Common myeloid progenitor, CD34-positive (primary cell): Measurements from ENCODE around the gene NF2.

ENCODE experiments used
- CTCF ChIA-PET: fragments of 350-600 bp; sonication (Branson Sonifier 250); formaldehyde crosslinking; loops from one replicate; lab custom pipeline; 2021; ENCODE audit warnings: antibody characterized with exemption; lab: Charles Lee
- POLR2A ChIA-PET: fragments of 350-600 bp; sonication (Branson Sonifier 250); formaldehyde crosslinking; loops from one replicate; lab custom pipeline; 2021; ENCODE audit warnings: antibody characterized with exemption; lab: Charles Lee
- DNase-seq, 3 donors: peaks; one replicate each; pipeline versions ENCODE4 v3.0.0 to v3.0.0-alpha.2; 2013
- H3K27ac ChIP-seq, 2 experiments: 1 replicate in 1 of 2; 2 replicates in 1 of 2; pipeline ENCODE4 v1.7.0; 2013; ENCODE audit warnings: inconsistent platforms in 2 of 2, low read length in 2 of 2, mild to moderate bottlenecking in 2 of 2, low read depth in 1 of 2, moderate library complexity in 1 of 2; ENCODE audit not compliant: severe bottlenecking in 2 of 2, insufficient read depth in 1 of 2, poor library complexity in 1 of 2
- H3K27me3 ChIP-seq, 5 experiments: replicated peaks in 2 of 5; 1 replicate in 3 of 5; 2 replicates in 2 of 5; pipeline versions ENCODE4 v1.6.1 to v1.7.0; 2013; ENCODE audit warnings: low read length in 4 of 5, mild to moderate bottlenecking in 2 of 5, moderate library complexity in 2 of 5, inconsistent platforms in 1 of 5; ENCODE audit not compliant: insufficient read depth in 5 of 5, control insufficient read depth in 4 of 5
- H3K36me3 ChIP-seq, 4 experiments: 1 replicate in 2 of 4; 2 replicates in 2 of 4; pipeline versions ENCODE4 v1.6.1 to v1.7.0; 2013; ENCODE audit warnings: low read length in 3 of 4, control low read depth in 1 of 4, mild to moderate bottlenecking in 1 of 4; ENCODE audit not compliant: control insufficient read depth in 4 of 4, insufficient read depth in 4 of 4
- H3K4me1 ChIP-seq, 4 experiments: 1 replicate in 3 of 4; 2 replicates in 1 of 4; pipeline versions ENCODE4 v1.6.1 to v1.7.1; 2013; ENCODE audit warnings: low read length in 3 of 4, mild to moderate bottlenecking in 3 of 4, control low read depth in 1 of 4, inconsistent platforms in 1 of 4, moderate library complexity in 1 of 4; ENCODE audit not compliant: control insufficient read depth in 4 of 4, insufficient read depth in 4 of 4; ENCODE audit errors: control extremely low read depth in 1 of 4
- H3K4me3 ChIP-seq, 7 experiments: 1 replicate in 4 of 7; 2 replicates in 3 of 7; pipeline versions ENCODE4 v1.5.1 to v1.7.0; 2013; ENCODE audit warnings: mild to moderate bottlenecking in 7 of 7, low read length in 6 of 7, moderate library complexity in 6 of 7, inconsistent platforms in 2 of 7, low read depth in 2 of 7, control low read depth in 1 of 7; ENCODE audit not compliant: insufficient read depth in 4 of 7, control insufficient read depth in 1 of 7; ENCODE audit errors: extremely low read depth in 1 of 7
- H3K9me3 ChIP-seq, 5 experiments: 1 replicate in 4 of 5; 2 replicates in 1 of 5; pipeline versions ENCODE4 v1.6.1 to v1.7.1; 2013; ENCODE audit warnings: low read length in 4 of 5, mild to moderate bottlenecking in 2 of 5, inconsistent platforms in 1 of 5, low read depth in 1 of 5, moderate library complexity in 1 of 5; ENCODE audit not compliant: control insufficient read depth in 4 of 5, insufficient read depth in 2 of 5; ENCODE audit errors: control extremely low read depth in 1 of 5
- WGBS: methylation state at CpG from one replicate; pipeline ENCODE4 v1.1.5; 2013; ENCODE audit not compliant: insufficient coverage; 5-methylcytosine and 5-hydroxymethylcytosine counted together

Gene NF2

GRCh38 chr22:29689880-29690213 is 86.4 kb downstream of the NF2 start:
- WGBS, result 18% methylated on average over 3 of the region's 8 CpGs
- DNase-seq, result peak; percentile 33 to 61 (median 50)
- no peaks in the 10 kb centered on the region for H3K9me3 ChIP-seq
- H3K27me3 ChIP-seq, result no peaks in the 10 kb centered on the region
- H3K36me3 ChIP-seq, result peaks cover 6 to 62% (median 41%) of the 10 kb centered on the region in 4 experiments
- no peaks in the 10 kb centered on the region for H3K4me1 ChIP-seq
- CTCF ChIA-PET, result interaction anchor here (0.7 to 3.0 kb wide), 16 partner anchors 9 to 566 kb away, joined by 3 to 18 read pairs (median 4); no protein-coding TSS in a partner anchor
- POLR2A ChIA-PET, result no interaction called here
- H3K4me3 ChIP-seq, result no peak overlapping the region
- no peak overlapping the region for H3K27ac ChIP-seq

- Histone ChIP-seq H3K27me3 (no peaks in the 10 kb centered on the region), H3K4me1 (no peaks in the 10 kb centered on the region), H3K9me3 (no peaks in the 10 kb centered on the region), H3K27ac (no peak overlapping the region), H3K36me3 (peaks cover 4 to 67% (median 43%) of the 10 kb centered on the region in 4 experiments), H3K4me3 (no peak overlapping the region)
- WGBS, result 94% methylated on average over 9 of the region's 9 CpGs
- ChIA-PET CTCF (interaction anchor here (1.0 to 3.0 kb wide), 11 partner anchors 10 to 399 kb away, joined by 3 to 18 read pairs (median 4); no protein-coding TSS in a partner anchor), POLR2A (no interaction called here)
- no peak for DNase-seq
These were observed 87.0 kb downstream of the NF2 start for GRCh38 chr22:29690476-29690875.

GRCh38 chr22:29691636-29692326 is 88.3 kb downstream of the NF2 start:
- DNase-seq, result no peak
- ChIA-PET CTCF (interaction anchor here (0.8 to 1.8 kb wide), 5 partner anchors 9 to 316 kb away, joined by 3 to 4 read pairs (median 3); no protein-coding TSS in a partner anchor), POLR2A (no interaction called here)
- Histone ChIP-seq H3K9me3 (no peaks in the 10 kb centered on the region), H3K4me3 (no peak overlapping the region), H3K27me3 (no peaks in the 10 kb centered on the region), H3K27ac (no peak overlapping the region), H3K4me1 (no peaks in the 10 kb centered on the region), H3K36me3 (peaks cover 3 to 70% (median 42%) of the 10 kb centered on the region in 4 experiments)
- 94% methylated on average over 12 of the region's 13 CpGs for WGBS

- WGBS, result 87% methylated on average over 2 of the region's 4 CpGs
- H3K36me3 ChIP-seq, result peaks cover 2 to 70% (median 43%) of the 10 kb centered on the region in 4 experiments
- H3K9me3 ChIP-seq, result no peaks in the 10 kb centered on the region
- no peak for DNase-seq
- CTCF ChIA-PET, result interaction anchor here (1.4 to 1.8 kb wide), 2 partner anchors 8 to 313 kb away, joined by 3 to 4 read pairs; no protein-coding TSS in a partner anchor
- H3K4me3 ChIP-seq, result no peak overlapping the region
- POLR2A ChIA-PET, result no interaction called here
- H3K27ac ChIP-seq, result no peak overlapping the region
- no peaks in the 10 kb centered on the region for H3K27me3 ChIP-seq
- H3K4me1 ChIP-seq, result no peaks in the 10 kb centered on the region
These were observed 88.9 kb downstream of the NF2 start for GRCh38 chr22:29692327-29692640.

- no peak overlapping the region for H3K4me3 ChIP-seq
- no peaks in the 10 kb centered on the region for H3K27me3 ChIP-seq
- H3K9me3 ChIP-seq, result no peaks in the 10 kb centered on the region
- no peak overlapping the region for H3K27ac ChIP-seq
- ChIA-PET POLR2A (no interaction called here), CTCF (interaction anchor here (1.0 to 1.1 kb wide), 3 partner anchors 25 to 395 kb away, joined by 3 to 4 read pairs (median 3); no protein-coding TSS in a partner anchor)
- WGBS, result 95% methylated on average over 4 of the region's 8 CpGs
- no peaks in the 10 kb centered on the region for H3K4me1 ChIP-seq
- no peak for DNase-seq
- H3K36me3 ChIP-seq, result peaks cover 2 to 68% (median 43%) of the 10 kb centered on the region in 4 experiments
These were observed 89.7 kb downstream of the NF2 start for GRCh38 chr22:29693161-29693560.

- POLR2A ChIA-PET, result no interaction called here
- peaks cover 2 to 65% (median 43%) of the 10 kb centered on the region in 4 experiments for H3K36me3 ChIP-seq
- DNase-seq, result no peak
- H3K9me3 ChIP-seq, result no peaks in the 10 kb centered on the region
- WGBS, result 87% methylated on average over 5 of the region's 9 CpGs
- H3K4me3 ChIP-seq, result no peak overlapping the region
- CTCF ChIA-PET, result interaction anchor here (1.0 to 1.1 kb wide), 4 partner anchors 25 to 395 kb away, joined by 3 to 4 read pairs (median 3); no protein-coding TSS in a partner anchor
- no peaks in the 10 kb centered on the region for H3K4me1 ChIP-seq
- no peaks in the 10 kb centered on the region for H3K27me3 ChIP-seq
- H3K27ac ChIP-seq, result no peak overlapping the region
These were observed 90.2 kb downstream of the NF2 start for GRCh38 chr22:29693671-29694070.
